ENCODE data around the gene PROKR1.

DNA sequence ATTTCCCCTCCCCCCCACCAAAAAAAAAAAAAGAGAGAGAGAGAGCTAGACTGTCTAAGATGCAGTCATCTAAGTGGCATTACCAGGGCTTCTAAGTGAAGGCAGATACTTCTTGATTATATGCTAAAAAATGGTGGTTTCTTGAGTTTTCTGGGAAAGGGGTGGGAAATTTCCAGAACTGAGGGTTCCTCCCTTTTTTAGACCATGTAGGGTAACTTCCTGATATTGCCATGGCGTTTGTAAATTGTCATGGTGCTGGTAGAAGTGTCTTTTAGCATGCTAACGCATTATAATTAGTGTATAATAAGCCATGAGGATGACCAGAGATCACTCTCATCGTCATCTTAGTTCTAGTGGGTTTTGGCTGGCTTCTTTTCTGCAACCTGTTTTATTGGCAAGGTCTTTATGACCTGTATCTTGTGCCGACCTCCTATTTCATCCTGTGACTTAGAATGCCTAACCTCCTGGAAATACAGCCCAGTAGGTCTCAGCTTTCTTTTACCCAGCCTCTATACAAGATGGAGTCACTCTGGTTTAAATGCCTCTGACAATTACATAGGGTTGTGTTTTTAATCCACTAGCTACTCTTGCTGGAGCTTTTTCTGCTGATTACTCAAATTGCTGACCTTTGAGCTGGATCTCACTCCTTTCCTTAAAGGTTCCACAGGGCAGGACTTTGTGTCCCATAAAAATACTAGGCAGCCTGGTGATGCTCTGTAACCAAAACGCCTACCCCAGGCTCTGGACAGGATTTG, 30.4 kb upstream of the PROKR1 start:
- TF ChIP-seq, protein P1, sequence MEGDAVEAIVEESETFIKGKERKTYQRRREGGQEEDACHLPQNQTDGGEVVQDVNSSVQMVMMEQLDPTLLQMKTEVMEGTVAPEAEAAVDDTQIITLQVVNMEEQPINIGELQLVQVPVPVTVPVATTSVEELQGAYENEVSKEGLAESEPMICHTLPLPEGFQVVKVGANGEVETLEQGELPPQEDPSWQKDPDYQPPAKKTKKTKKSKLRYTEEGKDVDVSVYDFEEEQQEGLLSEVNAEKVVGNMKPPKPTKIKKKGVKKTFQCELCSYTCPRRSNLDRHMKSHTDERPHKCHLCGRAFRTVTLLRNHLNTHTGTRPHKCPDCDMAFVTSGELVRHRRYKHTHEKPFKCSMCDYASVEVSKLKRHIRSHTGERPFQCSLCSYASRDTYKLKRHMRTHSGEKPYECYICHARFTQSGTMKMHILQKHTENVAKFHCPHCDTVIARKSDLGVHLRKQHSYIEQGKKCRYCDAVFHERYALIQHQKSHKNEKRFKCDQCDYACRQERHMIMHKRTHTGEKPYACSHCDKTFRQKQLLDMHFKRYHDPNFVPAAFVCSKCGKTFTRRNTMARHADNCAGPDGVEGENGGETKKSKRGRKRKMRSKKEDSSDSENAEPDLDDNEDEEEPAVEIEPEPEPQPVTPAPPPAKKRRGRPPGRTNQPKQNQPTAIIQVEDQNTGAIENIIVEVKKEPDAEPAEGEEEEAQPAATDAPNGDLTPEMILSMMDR (conservative IDR thresholded peaks at IDR 0.05; ENCODE audit: low read depth, low read length): no peak
- no peak for TF ChIP-seq POLR2A (IDR thresholded peaks at IDR 0.05; ENCODE audit: low read depth, low read length)

Measured in IMR-90 (cell line).